CD4-positive, alpha-beta T cell treated with Interleukin-6 for 4 hours (primary cell): ENCODE data around the gene FUBP3.
"Not testable (repeated sequence)": the region's sequence is repeated elsewhere in the genome, so short reads cannot be mapped to it uniquely, and the experiment has no call there.

Source experiments
- DNase-seq: peaks from one replicate; pipeline ENCODE4 v3.0.0-alpha.2; 2020; ENCODE audit warnings: mixed read lengths

Gene FUBP3

DNA sequence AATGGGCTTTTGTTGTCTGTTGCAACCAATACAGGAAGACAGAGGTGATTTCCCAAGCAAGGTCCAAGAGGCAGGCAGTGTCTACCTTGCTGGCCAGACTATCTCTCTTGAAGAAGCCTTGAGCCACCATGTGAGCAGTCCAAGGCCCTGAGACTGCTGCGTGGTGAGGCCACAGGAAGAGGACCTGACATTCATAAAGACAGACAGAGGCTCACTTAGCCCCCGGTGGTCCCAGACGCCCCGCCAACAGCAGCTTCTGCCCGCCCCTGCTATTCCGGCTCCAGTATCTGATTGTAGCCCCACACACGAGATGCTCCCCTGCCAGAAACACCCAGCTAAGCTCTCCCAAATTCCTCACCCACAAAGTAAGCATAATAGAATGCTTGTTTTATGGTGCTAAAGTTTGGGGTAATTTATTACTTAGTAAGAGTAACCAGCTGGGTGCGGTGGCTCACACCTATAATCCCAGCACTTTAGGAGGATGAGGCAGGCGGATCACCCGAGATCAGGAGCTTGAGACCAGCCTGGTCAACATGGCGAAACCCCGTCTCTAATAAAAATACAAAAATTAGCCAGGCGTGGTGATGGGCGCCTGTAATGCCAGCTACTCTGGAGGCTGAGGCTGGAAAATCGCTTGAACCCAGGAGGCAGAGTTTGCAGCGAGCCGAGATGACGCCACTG is 22.8 kb upstream of the FUBP3 start:
- DNase-seq, result no peak

- DNase-seq, result no peak
These were observed 22.3 kb upstream of the FUBP3 start for GRCh38 chr9:130557077-130557468.

- DNase-seq, result no peak
These were observed 18.3 kb upstream of the FUBP3 start for GRCh38 chr9:130561056-130561455.

GRCh38 chr9:130562525-130562924 is 16.9 kb upstream of the FUBP3 start:
- DNase-seq, result not testable (repeated sequence)

DNA sequence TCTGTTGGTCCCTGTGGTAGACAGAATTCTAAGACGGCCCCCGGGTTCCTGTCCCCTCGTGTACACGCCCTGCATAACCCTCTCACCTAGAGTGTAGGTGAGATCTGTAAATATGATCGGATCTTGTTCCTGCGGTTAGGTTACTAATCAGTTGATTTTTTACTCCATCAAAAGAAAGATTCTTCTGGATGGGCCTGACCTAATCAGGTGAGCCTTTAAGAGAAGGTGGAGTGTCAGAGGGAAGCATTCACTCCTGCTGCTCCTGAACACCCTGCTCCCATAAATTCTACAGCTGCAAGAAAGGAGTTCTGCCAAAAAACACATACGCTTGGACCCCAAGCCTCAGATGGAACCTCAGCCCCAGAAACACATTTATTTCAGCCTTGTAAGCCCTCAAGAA is 15.6 kb upstream of the FUBP3 start:
- DNase-seq, result no peak

DNA sequence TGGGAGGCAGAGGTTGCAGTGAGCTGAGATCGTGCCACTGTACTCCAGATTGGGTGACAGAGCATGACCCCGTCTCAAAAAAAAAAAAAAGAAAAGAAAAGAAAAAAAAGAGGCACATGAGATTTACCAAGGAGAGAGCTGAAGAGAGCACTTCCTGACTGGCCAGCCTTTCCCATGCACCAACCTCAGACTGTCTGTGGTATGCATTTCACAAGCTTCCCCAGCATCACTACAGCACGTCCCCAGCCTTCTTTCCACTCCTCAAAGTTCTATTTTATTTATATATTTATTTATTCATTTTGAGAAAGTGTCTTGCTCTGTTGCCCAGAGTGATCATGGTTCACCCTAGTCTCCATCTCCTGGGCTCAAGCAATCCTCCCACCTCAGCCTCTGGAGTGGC is 13.6 kb upstream of the FUBP3 start:
- no peak for DNase-seq

DNA sequence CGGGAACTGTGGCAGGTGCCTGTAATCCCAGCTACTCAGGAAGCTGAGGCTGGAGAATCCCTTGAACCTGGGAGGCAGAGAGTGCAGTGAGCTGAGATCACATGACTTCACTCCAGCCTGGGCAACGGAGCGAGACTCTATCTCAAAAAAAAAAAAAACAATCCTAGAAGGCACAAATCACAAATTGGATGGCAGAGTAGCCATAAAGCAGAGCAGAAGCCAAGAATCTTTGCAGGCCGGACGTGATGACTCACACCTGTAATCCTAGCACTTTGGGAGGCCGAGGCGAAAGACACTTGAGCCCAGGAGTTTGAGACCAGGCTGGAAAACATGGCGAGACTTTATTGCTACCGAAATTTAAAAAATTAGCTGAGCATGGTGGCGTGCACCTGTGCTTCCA is 9.2 kb upstream of the FUBP3 start:
- DNase-seq, result no peak

GRCh38 chr9:130575514-130575913 is 3.9 kb upstream of the FUBP3 start:
- no peak for DNase-seq

DNA sequence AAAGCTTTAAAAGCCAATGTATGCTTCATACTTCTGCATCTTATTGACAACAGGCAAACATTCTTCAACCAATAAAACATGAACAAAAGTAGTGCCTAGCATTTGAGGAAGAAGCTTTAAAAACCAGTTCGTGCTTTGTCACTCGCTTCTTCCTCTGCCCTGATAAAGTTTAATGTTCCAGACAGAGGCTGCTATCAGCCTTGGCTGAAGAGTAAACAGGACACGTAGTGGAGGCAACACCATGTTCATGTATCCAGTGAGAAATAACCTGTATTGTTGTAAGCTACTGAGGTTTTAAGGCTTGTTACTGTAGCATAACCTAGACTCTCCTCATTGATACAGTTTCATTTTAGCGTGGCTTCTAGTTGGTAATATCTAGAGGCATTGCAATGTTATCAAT is 3.2 kb upstream of the FUBP3 start:
- no peak for DNase-seq

DNA sequence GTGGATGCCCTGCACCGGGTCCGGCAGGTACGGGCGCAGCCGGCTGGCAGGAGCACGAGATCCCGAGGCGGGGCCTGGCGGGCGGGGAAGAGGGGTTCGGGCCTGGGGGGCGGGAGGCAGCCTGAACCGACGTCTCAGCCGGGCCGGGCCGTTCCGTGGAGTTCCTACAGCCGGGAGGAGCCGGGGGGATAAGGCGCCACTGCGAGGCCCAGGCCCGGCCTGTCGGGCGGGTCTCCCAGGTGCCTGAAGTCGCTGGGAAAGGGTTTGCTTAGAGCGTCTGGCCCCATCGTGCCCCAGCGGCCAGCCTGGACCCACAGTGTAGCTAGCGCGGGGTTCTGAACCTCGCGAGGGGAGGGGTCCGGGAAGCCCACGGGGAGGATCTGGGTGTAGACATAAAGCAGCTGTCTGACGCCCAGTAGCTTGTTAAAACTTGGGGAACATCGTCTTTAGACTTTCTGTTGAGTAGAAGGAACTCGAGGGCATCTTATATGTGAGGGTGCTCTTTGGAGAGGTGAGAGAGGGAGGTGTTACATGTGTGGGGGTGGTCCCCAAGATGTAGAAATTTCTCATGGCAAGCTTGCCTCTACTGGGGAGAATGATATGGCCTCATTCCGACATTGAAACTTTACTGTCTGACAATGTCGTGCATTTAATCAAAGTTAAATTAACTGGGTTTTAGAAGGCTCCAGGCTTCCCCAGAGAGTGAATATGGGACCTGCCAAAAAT is 524 bp downstream of the FUBP3 start:
- no peak for DNase-seq

- no peak for DNase-seq
These were observed 2.4 kb downstream of the FUBP3 start for GRCh38 chr9:130581766-130582165.

- DNase-seq, result no peak
These were observed 3.9 kb downstream of the FUBP3 start for GRCh38 chr9:130583271-130583670.

DNA sequence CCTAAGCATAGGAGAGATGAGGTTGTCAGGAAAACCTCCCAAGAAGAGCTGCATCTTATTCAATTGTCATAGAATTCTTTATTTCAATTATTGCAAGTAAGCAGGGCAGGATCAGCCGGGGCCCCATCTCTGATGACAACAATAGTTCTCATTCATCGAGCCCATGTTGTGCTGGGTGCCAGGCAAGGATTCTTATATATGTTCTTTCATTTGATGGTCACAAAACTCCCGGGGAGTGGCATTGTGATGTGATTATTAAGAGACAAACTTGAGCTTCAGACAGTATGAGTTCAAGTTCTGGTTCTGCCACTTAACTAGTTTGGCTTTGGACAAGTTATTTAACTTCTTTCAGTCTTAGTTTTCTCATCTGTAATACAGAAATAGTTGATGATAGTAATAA is 8.5 kb downstream of the FUBP3 start:
- no peak for DNase-seq

GRCh38 chr9:130588416-130588815 is 9.0 kb downstream of the FUBP3 start:
- DNase-seq, result no peak

GRCh38 chr9:130589754-130590153 is 10.4 kb downstream of the FUBP3 start:
- no peak for DNase-seq

DNA sequence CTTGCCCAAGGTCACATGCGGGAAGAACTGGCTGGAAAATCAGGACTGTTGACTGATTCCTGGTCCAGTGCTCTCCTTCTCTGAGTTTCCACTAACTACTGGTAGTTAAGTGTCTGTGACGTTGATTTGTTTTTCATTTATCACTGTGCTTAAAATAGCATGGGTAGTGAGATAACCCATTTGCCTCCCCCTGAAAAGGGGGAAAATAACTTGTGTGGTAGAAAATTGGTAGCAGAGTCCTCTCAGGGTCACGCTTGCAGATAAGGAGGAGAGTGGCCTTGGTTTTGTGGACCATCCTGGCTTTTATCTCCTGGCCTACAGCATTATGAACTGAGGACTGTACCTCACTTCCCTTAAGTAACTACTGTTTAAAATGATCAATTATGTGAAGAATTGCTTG is 10.9 kb downstream of the FUBP3 start:
- no peak for DNase-seq

DNA sequence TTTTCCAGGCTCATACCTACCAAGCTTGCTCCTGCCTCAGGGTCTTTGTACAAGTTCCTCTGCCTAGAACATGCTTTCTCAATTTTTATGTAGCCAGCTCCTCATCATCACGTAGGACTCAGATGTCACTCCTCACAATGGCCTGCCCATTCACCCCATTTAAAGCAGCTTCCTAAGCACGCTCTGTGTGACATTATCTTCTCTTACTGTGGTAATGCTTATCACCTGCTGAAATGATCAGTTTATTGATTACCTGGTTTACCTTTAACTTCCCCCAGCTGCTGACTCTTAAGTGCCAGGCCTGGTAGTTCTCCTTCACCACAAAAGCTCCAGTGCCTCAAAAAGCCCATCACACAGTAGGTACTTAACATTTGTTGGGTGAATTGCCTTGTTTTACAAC is 13.6 kb downstream of the FUBP3 start:
- DNase-seq, result no peak

DNA sequence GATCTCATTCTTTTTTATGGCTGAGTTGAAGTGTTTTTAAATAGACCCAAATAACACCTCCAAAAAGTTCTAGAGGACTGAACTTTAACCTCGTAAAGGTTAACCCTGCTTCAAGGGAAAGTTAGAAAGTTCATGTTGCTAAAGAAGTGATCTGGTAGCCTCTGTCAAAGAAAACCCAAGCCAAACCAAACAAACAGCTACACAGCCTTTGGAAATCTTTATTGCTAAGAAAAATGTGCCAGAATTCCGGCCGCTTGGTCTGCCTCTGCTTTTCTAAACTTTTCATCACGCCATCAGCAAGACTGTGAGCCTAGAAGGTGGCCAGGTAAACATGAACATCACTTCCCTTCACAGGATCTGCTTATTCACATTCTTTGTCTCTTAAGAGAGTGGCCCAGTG is 17.9 kb downstream of the FUBP3 start:
- DNase-seq, result no peak

DNA sequence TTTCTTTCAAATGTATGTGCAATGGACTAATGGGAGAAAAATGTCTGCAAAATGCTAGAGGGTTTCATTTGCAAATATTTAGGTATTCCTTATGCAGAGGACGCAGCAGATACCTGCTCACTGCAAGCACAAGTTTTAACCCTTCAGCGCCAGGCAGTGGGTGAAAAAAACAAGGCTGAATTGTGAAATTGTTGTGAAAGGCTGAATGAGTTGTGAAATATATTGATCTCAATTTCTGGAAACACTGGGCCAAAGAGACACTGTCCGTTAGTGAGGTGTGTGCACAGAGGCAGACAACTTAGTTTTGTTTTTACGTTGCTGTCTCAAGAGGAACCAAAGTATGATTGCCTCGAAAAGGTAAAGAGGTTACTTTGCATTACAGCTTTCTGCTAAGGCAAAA is 18.8 kb downstream of the FUBP3 start:
- no peak for DNase-seq

DNA sequence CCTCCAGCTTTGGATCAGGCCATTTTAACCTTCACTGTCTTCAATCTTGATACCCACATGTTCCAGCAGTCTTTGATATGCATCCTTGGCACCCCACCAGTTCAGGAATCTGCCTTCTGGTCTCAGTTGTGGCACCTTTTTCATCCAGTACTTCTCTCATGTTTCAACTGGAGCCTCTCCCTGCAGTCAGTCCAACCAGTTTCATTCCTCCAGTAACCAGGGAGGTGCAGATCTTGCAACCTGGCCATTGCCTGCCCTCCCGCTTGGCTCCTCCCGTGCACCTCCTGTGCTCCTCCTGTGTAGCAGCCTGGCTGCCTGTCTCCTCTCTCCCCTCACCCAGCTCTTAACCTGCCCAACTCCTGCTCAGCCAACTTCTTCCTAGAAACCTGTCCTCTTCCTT is 20.2 kb downstream of the FUBP3 start:
- DNase-seq, result no peak

DNA sequence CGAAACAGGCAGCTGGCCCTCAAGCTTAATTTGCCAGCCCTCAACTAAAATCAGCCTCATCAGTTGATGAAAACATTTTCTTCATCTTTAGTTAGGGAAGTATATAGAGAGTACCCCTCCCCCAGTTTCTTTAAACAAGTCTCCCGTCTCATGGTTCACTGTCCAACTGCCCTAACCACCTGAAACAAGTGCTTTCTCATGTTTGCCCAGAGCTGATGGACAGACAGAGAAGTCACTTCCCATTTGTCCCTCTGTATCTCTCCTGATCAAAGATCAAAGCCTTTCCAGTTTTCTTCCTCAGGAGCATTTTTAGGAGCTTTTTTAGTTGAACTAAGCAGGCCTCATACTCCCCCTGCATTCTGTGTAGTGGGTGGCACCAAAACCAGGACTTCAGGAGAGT is 21.7 kb downstream of the FUBP3 start:
- DNase-seq, result no peak

GRCh38 chr9:130604295-130604694 is 24.9 kb downstream of the FUBP3 start:
- DNase-seq, result no peak

DNA sequence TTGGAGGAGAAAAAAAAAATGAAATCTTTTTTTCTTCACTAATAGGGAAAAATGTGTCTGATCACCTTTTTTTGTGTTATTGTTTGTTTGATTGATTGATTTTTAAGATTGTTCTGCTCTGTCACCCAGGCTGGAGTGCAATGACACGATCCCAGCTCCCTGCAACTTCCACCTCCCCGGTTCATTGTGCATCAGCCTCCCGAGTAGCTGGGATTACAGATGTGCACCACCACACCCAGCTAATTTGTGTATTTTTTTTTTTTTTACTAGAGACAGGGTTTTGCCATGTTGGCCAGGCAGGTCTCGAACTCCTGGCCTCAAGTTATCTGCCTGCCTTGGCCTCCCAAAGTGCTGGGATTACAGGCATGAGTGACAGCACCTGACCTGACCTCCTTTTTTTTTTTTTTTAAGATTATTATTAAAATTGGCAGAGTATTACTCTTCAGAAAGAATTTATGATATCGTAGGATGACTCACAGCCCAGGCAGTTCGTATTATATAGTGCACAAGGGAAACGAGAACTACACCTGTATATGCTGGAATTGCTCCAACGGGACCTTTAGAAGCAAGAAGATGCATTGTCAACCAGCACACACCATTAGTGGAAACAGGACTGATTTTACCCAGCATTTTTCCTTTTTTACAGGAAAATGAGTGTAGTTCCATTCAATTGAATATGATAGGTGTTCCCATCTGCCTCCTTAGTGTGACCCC is 27.7 kb downstream of the FUBP3 start:
- DNase-seq, result no peak
